ENCODE data around the gene SDCCAG8.

Gene SDCCAG8

GRCh38 chr1:243390162-243390791 is 134.4 kb downstream of the SDCCAG8 start:
- no peak for DNase-seq (ENCODE audit: low read depth, low spot score)

GRCh38 chr1:243391355-243391754 is 135.5 kb downstream of the SDCCAG8 start:
- no peak for DNase-seq (ENCODE audit: low read depth, low spot score)

DNA sequence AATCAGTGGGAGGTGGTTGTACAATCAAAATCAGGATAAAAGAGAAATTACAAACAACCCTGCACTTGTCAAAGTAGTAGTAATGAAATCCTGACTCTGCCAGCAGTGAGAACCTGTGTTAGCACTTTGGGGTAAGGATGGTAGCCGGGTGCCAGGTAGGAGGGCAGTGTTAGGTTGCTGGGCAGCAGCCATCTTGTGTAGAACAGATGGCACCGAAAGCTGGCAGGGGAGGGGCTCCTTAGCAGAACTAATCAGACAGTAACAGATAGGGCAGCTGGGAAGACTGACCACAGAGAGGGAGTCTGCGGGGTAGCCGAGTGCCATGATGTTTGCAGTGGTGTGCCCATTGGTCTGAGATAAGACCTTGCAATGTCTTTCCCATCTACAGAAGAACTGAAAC is 137.3 kb downstream of the SDCCAG8 start:
- DNase-seq (ENCODE audit: low read depth, low spot score) = no peak

DNA sequence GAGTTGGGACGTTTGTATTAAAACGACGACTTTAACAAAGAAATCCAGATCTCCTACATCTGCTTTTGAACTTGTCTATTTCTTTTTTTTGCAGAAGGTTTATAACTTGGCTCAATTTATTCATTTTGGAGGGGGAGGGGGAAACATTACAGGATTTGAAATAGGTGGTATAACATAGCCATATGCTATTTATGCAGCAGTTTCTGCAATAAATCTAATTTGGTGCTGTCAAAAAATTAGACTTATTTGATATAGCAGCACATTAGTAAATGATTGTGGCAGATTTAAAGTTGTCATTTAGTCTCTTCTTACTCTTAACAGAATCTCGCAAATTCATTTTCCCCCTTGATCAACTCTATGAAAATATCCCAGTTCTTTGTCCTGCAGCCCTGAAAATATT is 138.2 kb downstream of the SDCCAG8 start:
- no peak for DNase-seq (ENCODE audit: low read depth, low spot score)

DNA sequence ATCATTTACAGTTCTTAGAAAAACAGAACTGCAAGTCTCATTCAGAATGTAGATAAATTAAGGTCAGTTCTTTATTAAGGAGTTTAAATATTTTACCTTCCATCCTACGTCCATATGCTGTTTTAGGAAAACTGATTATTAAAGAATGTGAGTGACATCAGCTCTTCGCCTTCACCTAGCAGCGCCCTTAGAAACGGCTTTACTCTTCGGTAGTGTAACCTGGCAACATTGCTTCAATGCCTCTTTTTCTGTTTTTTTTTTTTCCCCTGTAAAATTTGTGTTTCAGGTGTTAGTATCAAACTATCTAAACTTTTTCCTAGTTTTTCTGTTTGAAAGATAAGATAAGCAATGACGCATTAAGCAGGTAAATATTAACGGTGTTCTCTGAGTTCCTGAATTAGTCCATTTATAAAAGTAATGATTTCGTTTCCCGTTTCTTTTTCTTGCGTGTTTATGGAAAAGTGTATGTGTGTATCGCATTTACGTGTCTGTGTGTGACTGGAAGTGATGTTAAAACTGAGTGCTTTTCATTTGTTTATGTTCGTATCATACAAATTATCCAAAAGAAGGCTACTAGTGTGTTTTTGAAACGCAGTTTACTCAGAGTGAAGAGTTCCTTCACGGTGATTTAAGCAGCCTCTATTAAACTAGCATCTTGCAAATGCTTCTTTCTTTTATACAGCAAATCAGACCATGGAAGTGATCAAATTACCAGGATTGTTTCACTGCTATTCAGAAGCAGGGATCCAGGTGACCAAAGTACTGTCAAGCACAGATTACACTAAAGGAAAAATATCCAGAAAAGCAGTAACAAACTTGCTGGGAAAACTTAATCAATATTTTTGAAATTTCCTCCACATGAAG is 139.0 kb downstream of the SDCCAG8 start:
- DNase-seq (ENCODE audit: low read depth, low spot score) = no peak

DNA sequence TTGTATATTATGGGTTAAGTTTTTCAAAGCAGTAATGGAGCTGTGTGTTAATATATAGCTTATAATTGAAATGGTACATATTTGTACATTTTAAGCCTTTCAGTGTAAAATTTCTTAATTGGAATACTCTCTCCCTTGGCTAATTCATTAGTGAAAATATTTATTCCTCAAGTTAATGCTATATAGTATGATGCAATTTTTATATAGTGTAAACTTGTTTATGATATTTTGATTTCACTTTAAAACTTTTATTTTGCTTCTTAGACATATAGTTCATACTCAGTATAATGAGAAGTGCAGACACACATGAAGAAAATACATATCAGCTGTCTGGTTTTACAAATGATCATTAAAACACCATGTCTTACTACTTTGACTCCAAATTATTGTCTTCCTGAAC is 140.6 kb downstream of the SDCCAG8 start:
- no peak for DNase-seq (ENCODE audit: low read depth, low spot score)

- DNase-seq (ENCODE audit: low read depth, low spot score) = no peak
Measured at GRCh38 chr1:243396876-243397275, 141.0 kb downstream of the SDCCAG8 start.

DNA sequence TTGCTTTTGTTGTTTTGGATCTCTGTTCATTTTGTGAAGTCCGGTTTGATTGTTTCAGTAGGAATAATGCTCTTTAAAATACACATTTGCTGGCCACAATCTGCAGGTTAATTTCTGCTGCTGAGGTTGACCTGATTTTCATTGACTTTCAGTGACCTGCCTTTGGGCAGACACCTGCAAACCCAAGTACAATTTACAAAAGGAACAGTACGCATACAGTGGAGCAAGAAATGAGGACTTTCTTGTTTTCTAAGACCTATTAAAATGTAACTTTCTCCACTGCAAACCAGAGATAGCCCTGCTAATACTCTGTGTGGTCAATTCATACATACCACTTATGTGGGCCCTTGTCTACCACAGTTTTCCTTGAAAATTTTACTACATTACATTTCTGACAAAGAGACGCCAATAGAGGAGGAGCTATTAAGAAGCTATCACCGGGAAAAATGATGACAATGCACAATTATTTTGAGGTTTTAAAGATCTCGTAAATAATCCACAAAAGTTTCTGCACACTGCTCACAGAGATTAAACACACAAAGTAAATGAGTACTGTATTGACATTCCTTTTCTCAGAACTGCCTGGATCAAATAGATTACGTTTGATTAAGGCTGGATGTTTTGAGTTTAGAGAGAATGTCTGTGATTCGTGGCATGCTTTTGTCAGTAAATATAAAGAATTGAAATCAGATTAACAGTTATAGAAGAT is 141.9 kb downstream of the SDCCAG8 start:
- no peak for DNase-seq (ENCODE audit: low read depth, low spot score)

- DNase-seq (ENCODE audit: low read depth, low spot score) = no peak
Measured at GRCh38 chr1:243399561-243400155, 143.8 kb downstream of the SDCCAG8 start.

GRCh38 chr1:243402868-243403267 is 147.0 kb downstream of the SDCCAG8 start:
- DNase-seq (ENCODE audit: low read depth, low spot score) = no peak

GRCh38 chr1:243406424-243406823 is 150.6 kb downstream of the SDCCAG8 start:
- no peak for DNase-seq (ENCODE audit: low read depth, low spot score)

DNA sequence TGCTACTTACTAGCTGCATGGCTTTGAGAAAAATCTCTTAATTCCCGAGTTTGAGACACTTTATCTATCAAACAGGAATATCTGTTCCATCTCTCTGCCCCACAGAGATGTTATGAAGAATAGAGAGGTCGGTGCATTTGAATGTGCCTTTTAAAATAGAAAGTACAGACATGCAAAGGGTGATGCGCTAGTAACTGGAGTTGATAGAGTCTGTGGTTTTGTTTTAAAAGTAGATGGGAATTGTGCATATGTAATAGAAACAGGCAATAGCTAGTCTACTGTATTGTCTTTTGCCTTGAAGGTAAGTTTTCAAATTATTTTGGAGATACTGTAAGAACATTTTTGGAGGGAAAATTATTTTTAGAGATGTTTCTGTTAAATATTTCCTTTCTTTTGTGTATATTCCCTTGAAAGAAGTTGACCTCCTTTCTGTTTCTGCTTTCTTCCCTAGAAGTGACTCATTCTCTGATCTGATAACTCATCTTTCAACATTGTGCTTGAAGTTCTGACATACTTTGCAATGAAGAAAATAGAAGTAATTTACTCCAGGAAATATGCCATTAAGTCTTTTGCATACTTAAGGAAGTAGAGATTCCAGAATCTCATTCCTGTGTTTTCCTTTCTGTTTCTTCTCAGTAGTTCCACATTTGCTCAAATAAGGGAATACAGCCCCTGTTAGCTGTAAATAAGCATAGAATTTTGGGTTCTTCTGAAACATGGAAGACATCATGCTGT is 151.6 kb downstream of the SDCCAG8 start:
- peak; percentile 19 for DNase-seq (ENCODE audit: low read depth, low spot score)

- DNase-seq (ENCODE audit: low read depth, low spot score) = no peak
Measured at GRCh38 chr1:243408479-243408878, 152.6 kb downstream of the SDCCAG8 start.

DNA sequence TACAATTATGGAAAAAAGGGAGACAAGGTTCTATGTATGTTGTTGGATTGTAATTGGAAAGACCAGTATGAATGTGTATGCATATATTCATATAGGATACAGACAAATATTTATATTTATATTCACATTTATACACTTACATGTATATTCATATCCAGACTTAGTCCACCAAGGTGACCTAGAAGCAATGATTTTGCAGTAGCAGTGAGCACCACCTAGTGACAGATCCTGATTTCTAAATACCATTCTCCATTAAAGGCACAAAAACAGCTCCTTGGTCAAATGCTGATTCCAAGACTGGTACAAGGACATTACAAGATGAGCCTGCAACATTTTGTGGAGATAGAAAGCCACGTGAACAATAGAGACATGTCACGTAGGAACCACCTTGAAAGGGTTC is 153.4 kb downstream of the SDCCAG8 start:
- no peak for DNase-seq (ENCODE audit: low read depth, low spot score)

- DNase-seq (ENCODE audit: low read depth, low spot score) = no peak
Measured at GRCh38 chr1:243411472-243411871, 155.6 kb downstream of the SDCCAG8 start.

GRCh38 chr1:243413431-243414151 is 157.8 kb downstream of the SDCCAG8 start:
- DNase-seq (ENCODE audit: low read depth, low spot score) = no peak

GRCh38 chr1:243414152-243414494 is 158.3 kb downstream of the SDCCAG8 start:
- no peak for DNase-seq (ENCODE audit: low read depth, low spot score)

DNA sequence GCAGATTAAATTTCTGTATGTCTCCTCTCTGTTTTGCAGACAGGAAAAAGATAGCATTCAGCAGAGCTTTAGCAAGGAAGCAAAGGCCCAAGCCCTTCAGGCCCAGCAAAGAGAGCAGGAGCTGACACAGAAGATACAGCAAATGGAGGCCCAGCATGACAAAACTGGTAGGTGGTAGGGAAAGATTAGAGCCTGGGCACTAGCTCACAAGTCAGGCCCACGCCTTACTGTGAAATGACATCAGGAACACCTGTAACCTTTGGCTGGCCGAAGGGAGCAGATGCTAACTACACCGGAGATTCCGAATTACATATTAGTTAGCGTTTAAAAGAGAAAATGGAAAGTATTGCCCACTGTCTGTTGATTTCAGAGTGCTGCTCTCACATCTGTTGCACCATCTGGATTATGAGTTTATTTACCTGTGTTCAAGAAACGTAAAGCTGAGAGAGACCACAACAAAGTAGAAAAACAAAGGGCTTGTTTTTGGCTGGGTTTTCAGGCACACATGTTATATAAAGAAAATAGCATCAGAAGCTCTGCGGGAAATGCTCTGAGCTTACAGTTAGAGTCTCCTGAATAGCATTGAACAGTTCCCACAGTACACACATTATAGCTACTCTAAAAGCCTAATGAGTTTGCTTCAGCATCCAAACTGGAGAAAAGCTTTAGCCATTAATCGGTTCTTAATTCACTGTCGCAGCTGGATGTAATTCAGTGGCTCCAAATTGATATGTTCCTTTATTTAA is 160.0 kb downstream of the SDCCAG8 start:
- no peak for DNase-seq (ENCODE audit: low read depth, low spot score)

DNA sequence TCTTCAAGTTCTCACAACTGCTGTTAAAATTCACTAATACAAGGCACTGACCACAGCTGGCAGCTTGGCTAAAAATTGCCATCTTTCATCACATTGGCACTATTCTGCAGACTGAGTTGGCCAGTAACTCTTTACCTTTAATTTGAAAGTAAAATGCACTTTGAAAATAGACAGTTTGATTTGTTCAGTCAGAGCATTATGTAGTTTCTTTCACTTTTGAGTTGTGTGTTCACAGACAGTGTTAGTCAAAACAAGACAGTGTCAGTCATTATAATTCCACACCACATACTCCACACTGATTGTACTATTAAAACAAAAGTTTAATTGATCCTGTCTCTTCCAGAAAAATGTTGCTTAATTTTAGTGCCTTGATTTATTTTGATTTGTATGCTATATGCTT is 160.7 kb downstream of the SDCCAG8 start:
- DNase-seq (ENCODE audit: low read depth, low spot score) = peak; percentile 38

All from astrocyte of the hippocampus (primary cell).